Heart right ventricle (tissue), 16 donors: ENCODE results near the gene ITGAE. TPM values are rescaled to one million over a fixed set of nuclear protein-coding genes. Genes with fewer than 3 reads are reported as not detected.

Source experiments
- ATAC-seq, 8 donors: fragments of 200-7000 bp; cut with Tn5 transposase; one replicate each; pipeline ENCODE4 v1.9.1; 2020; ENCODE audit warnings: mild to moderate bottlenecking in 8 of 8, moderate library complexity in 8 of 8, moderate number of reproducible peaks in 1 of 8
- DNase-seq, 2 donors: peaks; one replicate each; pipeline ENCODE4 v3.0.0-alpha.2; 2020
- H3K27ac ChIP-seq, 10 donors: fragments of 200-600 bp; sonication (generic) in 2 of 10; one replicate each; pipeline versions ENCODE4 v1.5.0 to v1.8.0; 2020 to 2022; ENCODE audit warnings: mild to moderate bottlenecking in 3 of 10
- H3K27me3 ChIP-seq, 7 donors: fragments of 200-600 bp; one replicate each; pipeline ENCODE4 v1.8.0; 2021 to 2022; ENCODE audit warnings: mild to moderate bottlenecking in 2 of 7
- H3K36me3 ChIP-seq, 9 donors: fragments of 200-600 bp; sonication (generic) in 1 of 9; one replicate each; pipeline versions ENCODE4 v1.5.0 to v1.8.0; 2020 to 2022; ENCODE audit warnings: mild to moderate bottlenecking in 2 of 9
- H3K4me1 ChIP-seq, 9 donors: fragments of 200-600 bp; sonication (generic) in 1 of 9; one replicate each; pipeline versions ENCODE4 v1.5.0 to v1.8.0; 2020 to 2022; ENCODE audit warnings: mild to moderate bottlenecking in 4 of 9
- H3K4me3 ChIP-seq, 10 donors: fragments of 200-600 bp; sonication (generic) in 2 of 10; one replicate each; pipeline versions ENCODE4 v1.5.0 to v1.8.0; 2020 to 2022; ENCODE audit warnings: mild to moderate bottlenecking in 7 of 10, moderate library complexity in 2 of 10
- H3K9me3 ChIP-seq, 11 donors: fragments of 200-600 bp in 10 of 11; sonication (generic) in 2 of 11; one replicate each; pipeline versions ENCODE4 v1.5.0 to v1.8.0; 2013 to 2022; ENCODE audit warnings: mild to moderate bottlenecking in 2 of 11, control low read depth in 1 of 11, moderate library complexity in 1 of 11
- CTCF ChIP-seq, 9 donors: fragments of 200-600 bp; sonication (generic) in 2 of 9; IDR thresholded peaks; one replicate each; pipeline versions ENCODE4 v1.5.0 to v1.8.0; 2021 to 2022; ENCODE audit warnings: antibody characterized with exemption in 9 of 9, mild to moderate bottlenecking in 5 of 9, moderate library complexity in 1 of 9
- WGBS, 2 donors: extraction: QIAGEN DNeasy Blood & Tissue Kit; methylation state at CpG; one replicate each; pipeline ENCODE4 v1.1.7; 2013; ENCODE audit warnings: inconsistent platforms in 1 of 2; 5-methylcytosine and 5-hydroxymethylcytosine counted together
- intact Hi-C, 10 donors: fragments of 100-400 bp; cut with DNase I; formaldehyde crosslinking; loops; one replicate each; pipeline versions ENCODE4 v1.11.1 to v1.14.2; 2022
- polyA plus RNA-seq, 2 donors: library from polyadenylated mRNA; stranded (reverse); fragments of 200-250 nt; gene quantifications; one replicate each; pipeline ENCODE4 v1.2.3, GENCODE V29; 2013
- total RNA-seq, 10 donors: library from RNA; stranded (reverse); fragmentation: NEBNext Ultra II Directional in 3 of 10; extraction: Animal tissue kit (Norgen Biotek cat#: 25700) in 3 of 10; gene quantifications; one replicate each; pipeline versions ENCODE4 v1.2.1 to v1.2.4, GENCODE V29; 2021 to 2023
- donor health status: Arrhythmogenic right ventricular cardiomyopathy.
- donor health status: ischemic (EF 13 %, LVEDD 7.1; RV severe dilation, severe dysfunction).
- donor health status: healthy with polysubstance abuse.
- donor health status: DM: no; HTN: yes; CAD: no.
- donor health status: DM: no; HTN: no; CAD: no.
- donor health status: ischemic (EF 25% LVEDD 6.9; RV normal size, moderate dysfunction).
- donor health status: ischemic (EF 25% LVEDD 5.7; RV mildly dilated, moderate dysfunction).
- donor health status: healthy.
- donor health status: DM: yes; HTN: yes; CAD: no.
- donor health status: Ischemic cardiomyopathy.
- donor health status: ischemic (EF 35%, LVEDD 5.7; RV mildly dilated, moderate dysfunction).
- donor health status: nonischemic (EF 11% LVEDD 7.7; RV severe dilation, severe dysfunction).
- donor health status: DM: yes; HTN: yes; CAD: no.
- donor health status: PGD.
- donor health status: ischemic (EF 29% LVEDD 5.4; RV normal size, mild dysfunction).
- donor health status: nonischemic (EF 23%, LVEDD 6.1; RV moderate dilation, normal function).

Gene ITGAE
- total and polyA plus RNA-seq, 12 donors, result 14.0 to 35.4 (median 16.8) TPM

- ATAC-seq, result no peak
- no peak for TF ChIP-seq CTCF (IDR thresholded peaks at IDR 0.05)
- H3K4me1 ChIP-seq, result peaks cover 10 to 56% (median 30%) of the 10 kb centered on the region in 9 donors
These were observed 78.3 kb downstream of the ITGAE start for GRCh38 chr17:3722716-3723115.

GRCh38 chr17:3719265-3719664 is 81.7 kb downstream of the ITGAE start:
- Histone ChIP-seq H3K27ac (peak overlapping the region in 4 of 10 donors; percentile 46 to 82 (median 51)), H3K9me3 (no peaks in the 10 kb centered on the region), H3K27me3 (no peaks in the 10 kb centered on the region), H3K36me3 (peaks cover 0 to 68% (median 32%) of the 10 kb centered on the region in 9 donors), H3K4me3 (no peak overlapping the region), H3K4me1 (peaks cover 8 to 49% (median 25%) of the 10 kb centered on the region in 9 donors)
- ATAC-seq (peak in 1 of 8 donors; percentile 51), DNase-seq (no peak)
- intact Hi-C loops, result no loop called here
- no peak for TF ChIP-seq CTCF (IDR thresholded peaks at IDR 0.05)

More at GRCh38 chr17:3722716-3723115, 78.3 kb downstream of the ITGAE start:
- Histone ChIP-seq H3K4me3 (peak overlapping the region; percentile 62 to 92 (median 72)), H3K9me3 (no peaks in the 10 kb centered on the region), H3K27me3 (no peaks in the 10 kb centered on the region), H3K27ac (peak overlapping the region in 8 of 10 donors; percentile 71 to 97 (median 88)), H3K36me3 (peaks cover 0 to 34% (median under 1%) of the 10 kb centered on the region in 9 donors)
- 39 to 41% methylated on average over 6 of the region's 6 CpGs for WGBS, 2 donors
- no peak for DNase-seq
- intact Hi-C loops, result loop anchor here in 1 of 10 donors (2.0 kb wide), 1 partner anchor 28 kb away; no protein-coding TSS in a partner anchor

GRCh38 chr17:3718201-3718600 is 82.8 kb downstream of the ITGAE start:
- intact Hi-C loops, result no loop called here
- no peaks in the 10 kb centered on the region for H3K27me3 ChIP-seq
- WGBS, 2 donors, result 86 to 92% methylated on average over 4 of the region's 4 CpGs
- no peak overlapping the region for H3K27ac ChIP-seq
- H3K36me3 ChIP-seq, result peaks cover 0 to 79% (median 32%) of the 10 kb centered on the region in 9 donors
- ATAC-seq (no peak), DNase-seq (no peak)
- H3K9me3 ChIP-seq, result no peaks in the 10 kb centered on the region
- no peak for TF ChIP-seq CTCF (IDR thresholded peaks at IDR 0.05)
- H3K4me3 ChIP-seq, result no peak overlapping the region
- H3K4me1 ChIP-seq, result peaks cover 5 to 45% (median 20%) of the 10 kb centered on the region in 9 donors

GRCh38 chr17:3715296-3715695 is 85.7 kb downstream of the ITGAE start:
- 84 to 96% methylated on average over 8 of the region's 8 CpGs for WGBS, 2 donors
- Histone ChIP-seq H3K9me3 (no peaks in the 10 kb centered on the region), H3K4me3 (no peak overlapping the region), H3K36me3 (peaks cover 0 to 88% (median 32%) of the 10 kb centered on the region in 9 donors), H3K4me1 (peaks cover 0 to 48% (median 5%) of the 10 kb centered on the region in 9 donors), H3K27ac (no peak overlapping the region), H3K27me3 (no peaks in the 10 kb centered on the region)
- DNase-seq (no peak), ATAC-seq (no peak)
- no peak for TF ChIP-seq CTCF (IDR thresholded peaks at IDR 0.05)
- intact Hi-C loops, result no loop called here
